Right lobe of liver (tissue), 6 donors: ENCODE results near the gene MYD88. TPM values are rescaled to one million over a fixed set of nuclear protein-coding genes. Genes with fewer than 3 reads are reported as not detected.

Experiments
- ATAC-seq, 4 donors: fragments of 200-7000 bp; cut with Tn5 transposase; one replicate each; pipeline ENCODE4 v1.9.1; 2020; ENCODE audit warnings: mild to moderate bottlenecking in 4 of 4, moderate library complexity in 4 of 4
- DNase-seq, 3 donors: peaks; one replicate each; pipeline ENCODE4 v3.0.0-alpha.2; 2020
- H3K27ac ChIP-seq, 3 donors: fragments of 200-600 bp; one replicate each; pipeline ENCODE4 v1.8.0; 2022
- H3K27me3 ChIP-seq, 2 donors: fragments of 200-600 bp; one replicate each; pipeline ENCODE4 v1.8.0; 2022
- H3K36me3 ChIP-seq, 4 donors: fragments of 200-600 bp; sonication (generic) in 1 of 4; one replicate each; pipeline versions ENCODE4 v1.5.1 to v1.8.0; 2017 to 2022; ENCODE audit warnings: control low read depth in 1 of 4
- H3K4me1 ChIP-seq, 4 donors: fragments of 200-600 bp; sonication (generic) in 1 of 4; one replicate each; pipeline versions ENCODE4 v1.5.1 to v1.8.0; 2017 to 2022; ENCODE audit warnings: control low read depth in 1 of 4
- H3K4me3 ChIP-seq, 3 donors: fragments of 200-600 bp; one replicate each; pipeline ENCODE4 v1.8.0; 2022
- H3K9me3 ChIP-seq, 4 donors: fragments of 200-600 bp; sonication (generic) in 1 of 4; one replicate each; pipeline versions ENCODE4 v1.5.1 to v1.8.0; 2017 to 2022; ENCODE audit warnings: control low read depth in 1 of 4
- POLR2A ChIP-seq: fragments of 450-650 bp; IDR thresholded peaks from one replicate; pipeline ENCODE4 v1.6.1; 2017; ENCODE audit warnings: antibody characterized with exemption, mild to moderate bottlenecking
- WGBS: methylation state at CpG from one replicate; pipeline ENCODE4 v1.1.6; 2018; ENCODE audit warnings: low coverage, low lambda C conversion rate; ENCODE audit not compliant: insufficient coverage; ENCODE audit errors: missing lambda C conversion rate; 5-methylcytosine and 5-hydroxymethylcytosine counted together
- intact Hi-C, 2 donors: fragments of 100-400 bp; cut with DNase I; formaldehyde crosslinking; loops; one replicate each; pipeline versions ENCODE4 v1.11.2 to v1.14.1; 2022
- total RNA-seq, 6 experiments: library from RNA; depleted of rRNA in 2 of 6; stranded (reverse); fragments of >200 nt in 2 of 6; fragmentation: NEBNext Ultra II Directional in 3 of 6; extraction: Animal tissue kit (Norgen Biotek cat#: 25700) in 3 of 6; gene quantifications; one replicate each; pipeline versions ENCODE4 v1.1.0 to v1.2.4, GENCODE V29; 2016 to 2023
- TF ChIP-seq, protein P1 (sequence below), 4 donors: fragments of 200-600 bp in 3 of 4; fragments of 450-650 bp in 1 of 4; IDR thresholded peaks; one replicate each; pipeline versions ENCODE4 v1.5.1 to v1.8.0; 2016 to 2022; ENCODE audit warnings: antibody characterized with exemption in 4 of 4, mild to moderate bottlenecking in 2 of 4
- donor health status: DM: no; HTN: yes; CAD: no.
- donor health status: DM: no; HTN: no; CAD: no.
- donor health status: DM: no; HTN: no; CAD: no.
- donor health status: DM: no; HTN: yes; CAD: no.
- donor health status: DM: no; HTN: yes; CAD: no.

MYD88 gene
- total RNA-seq, 6 experiments from 2014 or later, result 24.3 to 57.3 (median 37.0) TPM

DNA sequence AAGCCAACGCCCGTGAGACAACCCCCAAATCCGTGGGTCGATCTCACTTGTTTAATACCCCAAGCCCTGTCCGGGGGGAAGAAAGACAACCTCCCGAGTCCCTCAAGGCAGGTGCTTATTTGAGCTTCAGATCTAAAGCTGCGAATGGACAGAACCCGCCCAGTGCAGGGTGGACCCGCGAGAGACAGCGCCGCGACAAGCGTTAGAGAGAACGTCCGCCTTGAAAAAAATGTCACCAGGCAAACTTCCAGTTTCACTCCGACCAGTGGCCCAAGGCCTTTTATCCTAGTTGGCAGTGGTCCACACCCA lies 26.1 kb downstream of the MYD88 start:
- peak overlapping the region; percentile 29 to 87 (median 79) for H3K4me3 ChIP-seq
- 0% methylated on average over 7 of the region's 17 CpGs for WGBS
- intact Hi-C loops, result no loop called here
- no peaks in the 10 kb centered on the region for H3K36me3 ChIP-seq
- H3K9me3 ChIP-seq, result no peaks in the 10 kb centered on the region
- ATAC-seq (no peak), DNase-seq (no peak)
- peaks cover 0 to 15% (median 0%) of the 10 kb centered on the region in 4 donors for H3K4me1 ChIP-seq
- peak overlapping the region; percentile 92 to 98 (median 93) for H3K27ac ChIP-seq
- no peaks in the 10 kb centered on the region for H3K27me3 ChIP-seq
- TF ChIP-seq POLR2A, result peak; percentile 48
- TF ChIP-seq, protein P1, sequence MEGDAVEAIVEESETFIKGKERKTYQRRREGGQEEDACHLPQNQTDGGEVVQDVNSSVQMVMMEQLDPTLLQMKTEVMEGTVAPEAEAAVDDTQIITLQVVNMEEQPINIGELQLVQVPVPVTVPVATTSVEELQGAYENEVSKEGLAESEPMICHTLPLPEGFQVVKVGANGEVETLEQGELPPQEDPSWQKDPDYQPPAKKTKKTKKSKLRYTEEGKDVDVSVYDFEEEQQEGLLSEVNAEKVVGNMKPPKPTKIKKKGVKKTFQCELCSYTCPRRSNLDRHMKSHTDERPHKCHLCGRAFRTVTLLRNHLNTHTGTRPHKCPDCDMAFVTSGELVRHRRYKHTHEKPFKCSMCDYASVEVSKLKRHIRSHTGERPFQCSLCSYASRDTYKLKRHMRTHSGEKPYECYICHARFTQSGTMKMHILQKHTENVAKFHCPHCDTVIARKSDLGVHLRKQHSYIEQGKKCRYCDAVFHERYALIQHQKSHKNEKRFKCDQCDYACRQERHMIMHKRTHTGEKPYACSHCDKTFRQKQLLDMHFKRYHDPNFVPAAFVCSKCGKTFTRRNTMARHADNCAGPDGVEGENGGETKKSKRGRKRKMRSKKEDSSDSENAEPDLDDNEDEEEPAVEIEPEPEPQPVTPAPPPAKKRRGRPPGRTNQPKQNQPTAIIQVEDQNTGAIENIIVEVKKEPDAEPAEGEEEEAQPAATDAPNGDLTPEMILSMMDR (IDR thresholded peaks at IDR 0.05), result no peak

DNA sequence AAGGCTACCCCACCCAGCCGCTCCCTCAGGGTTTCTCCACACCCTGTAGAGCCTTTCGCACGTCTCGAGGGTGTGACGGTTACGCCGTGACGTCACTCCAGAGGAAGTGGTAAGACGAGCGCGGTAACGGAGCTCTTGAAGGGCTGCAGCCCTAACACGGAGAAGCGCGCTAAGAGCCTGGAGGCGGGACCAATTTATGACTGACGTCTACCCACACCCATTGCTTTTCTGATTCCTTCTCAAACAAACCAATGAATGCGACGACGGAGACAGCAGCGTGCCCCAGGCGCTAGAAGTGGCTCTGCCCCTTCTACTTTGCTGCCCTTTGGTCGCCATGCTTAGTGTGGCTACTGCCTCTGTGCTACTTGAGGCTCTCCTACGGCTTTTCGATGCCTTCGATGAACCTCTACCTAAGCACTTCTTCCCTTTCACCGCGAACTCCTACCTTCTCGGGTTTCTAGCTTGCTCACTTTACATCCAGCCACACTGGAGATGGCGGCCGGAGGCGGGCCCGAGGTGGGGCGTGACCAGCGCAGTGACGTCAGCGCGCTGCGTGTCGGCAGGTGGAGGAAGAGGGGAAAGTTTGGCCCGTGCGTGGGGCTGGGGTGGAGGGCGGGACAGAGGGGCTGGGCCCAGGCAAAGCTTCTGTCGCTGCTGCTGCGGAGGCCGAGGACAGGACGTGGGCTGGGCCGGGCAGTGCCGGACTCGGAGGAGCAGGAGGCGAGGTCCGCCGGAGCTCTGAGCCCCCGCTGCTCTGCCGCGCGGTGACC lies 26.7 kb downstream of the MYD88 start, which contains the start of gene OXSR1:
OXSR1 (plus strand) TSS at position 586 of the 770 bp plus-strand sequence. CDS start 340 bp downstream, outside the sequence.
- Histone ChIP-seq H3K27ac (peak within 1 kb of the TSS; percentile 92 to 98 (median 93)), H3K27me3 (no peaks in the 10 kb centered on the region), H3K36me3 (no peaks in the 10 kb centered on the region), H3K4me1 (peaks cover 0 to 15% (median 0%) of the 10 kb centered on the region in 4 donors), H3K4me3 (peak within 1 kb of the TSS; percentile 79 to 95 (median 87)), H3K9me3 (no peaks in the 10 kb centered on the region)
- ATAC-seq (peak; percentile 92 to 96 (median 92)), DNase-seq (peak; percentile 99 to 100 (median 100))
- TF ChIP-seq, protein P1 (IDR thresholded peaks at IDR 0.05), result no peak
- TF ChIP-seq POLR2A, result peak; percentile 94
- 0% methylated on average over 35 of the region's 57 CpGs for WGBS
- intact Hi-C loops, result no loop called here

DNA sequence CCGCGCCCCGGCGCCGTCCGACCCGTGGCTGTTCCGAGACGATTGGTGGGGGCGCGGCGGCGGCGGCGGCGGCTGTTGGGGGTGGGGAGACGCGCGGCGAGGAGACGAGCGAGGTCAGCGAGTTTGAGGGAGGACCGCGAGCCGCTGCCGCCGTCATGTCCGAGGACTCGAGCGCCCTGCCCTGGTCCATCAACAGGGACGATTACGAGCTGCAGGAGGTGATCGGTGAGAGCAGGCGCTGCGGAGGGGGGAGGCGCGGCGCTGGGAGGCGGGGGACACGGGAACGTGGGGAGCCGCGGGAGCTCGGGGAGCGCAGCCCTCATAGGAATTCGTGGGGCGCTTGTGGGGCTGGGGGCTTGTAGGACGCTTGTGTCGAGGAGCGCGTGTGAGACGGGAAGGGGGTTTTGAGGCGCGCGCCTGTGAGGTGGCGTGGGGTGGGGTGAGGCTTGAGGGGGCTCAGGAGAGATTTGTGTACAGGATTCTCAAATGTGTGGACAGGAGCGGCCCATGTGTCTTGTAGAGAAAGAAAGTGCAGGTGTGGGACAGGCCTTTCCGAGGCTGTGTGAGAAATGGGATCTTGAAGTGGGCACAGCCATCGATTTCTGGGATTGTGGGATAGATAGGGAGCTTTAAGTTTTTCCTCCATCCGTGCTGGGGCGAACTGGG lies 27.4 kb downstream of the MYD88 start:
- intact Hi-C loops, result no loop called here
- no peaks in the 10 kb centered on the region for H3K9me3 ChIP-seq
- no peaks in the 10 kb centered on the region for H3K27me3 ChIP-seq
- H3K27ac ChIP-seq, result peak overlapping the region; percentile 92 to 98 (median 93)
- DNase-seq (peak in 2 of 3 donors; percentile 74 to 82), ATAC-seq (peak in 2 of 4 donors; percentile 28 to 41)
- 1% methylated on average over 40 of the region's 62 CpGs for WGBS
- TF ChIP-seq POLR2A, result peak; percentile 13
- TF ChIP-seq, protein P1 (IDR thresholded peaks at IDR 0.05), result no peak
- H3K4me1 ChIP-seq, result peaks cover 0 to 15% (median 0%) of the 10 kb centered on the region in 4 donors
- H3K36me3 ChIP-seq, result no peaks in the 10 kb centered on the region
- H3K4me3 ChIP-seq, result peak overlapping the region; percentile 79 to 95 (median 87)

DNA sequence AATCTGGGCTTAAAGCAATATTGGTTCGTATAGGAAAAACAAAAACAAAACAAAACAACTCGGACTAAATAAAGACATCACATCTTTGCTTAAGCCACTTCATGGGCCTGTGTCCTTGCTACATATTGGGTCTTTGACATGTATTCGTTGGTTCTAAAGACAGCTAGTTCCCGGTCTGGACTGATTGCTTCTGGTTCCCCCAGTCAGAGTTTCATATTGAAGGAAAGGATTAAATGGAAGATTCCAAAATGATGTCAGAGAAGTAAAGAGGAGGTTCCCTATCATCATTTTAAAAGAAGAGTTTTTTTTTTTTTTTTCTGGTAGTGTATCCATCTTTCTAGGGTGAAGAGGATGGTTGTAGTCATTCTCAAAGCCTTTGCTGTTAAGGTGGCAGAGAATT lies 29.1 kb downstream of the MYD88 start:
- no peak for TF ChIP-seq POLR2A
- TF ChIP-seq, protein P1 (IDR thresholded peaks at IDR 0.05), result no peak
- 89% methylated on average over 4 of the region's 4 CpGs for WGBS
- H3K9me3 ChIP-seq, result no peaks in the 10 kb centered on the region
- H3K27ac ChIP-seq, result no peak overlapping the region
- DNase-seq, result no peak
- peaks cover 0 to 15% (median 0%) of the 10 kb centered on the region in 4 donors for H3K4me1 ChIP-seq
- intact Hi-C loops, result no loop called here
- H3K27me3 ChIP-seq, result no peaks in the 10 kb centered on the region
- no peaks in the 10 kb centered on the region for H3K36me3 ChIP-seq
- ATAC-seq, result no peak
- no peak overlapping the region for H3K4me3 ChIP-seq
